ENCODE measurements around the gene UBTD2. TPM values are rescaled to one million over a fixed set of nuclear protein-coding genes. Genes with fewer than 3 reads are reported as not detected.
"Not testable (repeated sequence)": the region's sequence is repeated elsewhere in the genome, so short reads cannot be mapped to it uniquely, and the experiment has no call there.

UBTD2 gene
- 1 to 10 TPM in 5 of 6 donors, not detected in 1; 3.2 to 5.7 (median 4.1) TPM for polyA plus RNA-seq (ENCODE audit: low read depth in 6 of 6)

GRCh38 chr5:172283020-172283861 lies at the start of gene UBTD2:
UBTD2 (minus strand) TSS chr5:172283764; CDS start chr5:172283665, 99 bp downstream.
- H3K27me3 Mint-ChIP-seq: no peaks in the 10 kb centered on the region
- H3K9me3 Mint-ChIP-seq: no peaks in the 10 kb centered on the region
- peaks cover 12 to 25% (median 20%) of the 10 kb centered on the region in 3 donors for H3K4me1 Mint-ChIP-seq
- peak; percentile 86 for DNase-seq
- peak within 1 kb of the TSS; percentile 81 to 96 (median 93) for H3K27ac Mint-ChIP-seq
- ATAC-seq (ENCODE audit: low read depth in 2 of 2): peak; percentile 82 to 84
- no peaks in the 10 kb centered on the region for H3K36me3 Mint-ChIP-seq
- peak within 1 kb of the TSS; percentile 86 to 97 (median 92) for H3K4me3 Mint-ChIP-seq

GRCh38 chr5:172326901-172327300 lies 43.3 kb upstream of the UBTD2 start:
- not testable (repeated sequence) for ATAC-seq (ENCODE audit: low read depth in 2 of 2); H3K9me3 Mint-ChIP-seq; H3K27ac Mint-ChIP-seq; H3K36me3 Mint-ChIP-seq; H3K4me1 Mint-ChIP-seq; H3K4me3 Mint-ChIP-seq; DNase-seq; H3K27me3 Mint-ChIP-seq

- peaks cover 12% of the 10 kb centered on the region in 3 donors for H3K4me1 Mint-ChIP-seq
- H3K27me3 Mint-ChIP-seq: no peaks in the 10 kb centered on the region
- DNase-seq (no peak), ATAC-seq (ENCODE audit: low read depth in 2 of 2) (no peak)
- no peaks in the 10 kb centered on the region for H3K9me3 Mint-ChIP-seq
- H3K4me3 Mint-ChIP-seq: no peak overlapping the region
- no peaks in the 10 kb centered on the region for H3K36me3 Mint-ChIP-seq
- H3K27ac Mint-ChIP-seq: no peak overlapping the region
Observed at GRCh38 chr5:172325452-172325851, 41.9 kb upstream of the UBTD2 start.

- peak overlapping the region in 5 of 8 donors; percentile 29 to 80 (median 52) for H3K4me3 Mint-ChIP-seq
- no peaks in the 10 kb centered on the region for H3K36me3 Mint-ChIP-seq
- no peaks in the 10 kb centered on the region for H3K27me3 Mint-ChIP-seq
Observed at GRCh38 chr5:172322028-172322965, 38.7 kb upstream of the UBTD2 start.

GRCh38 chr5:172321593-172321992 lies 38.0 kb upstream of the UBTD2 start:
- Mint-ChIP-seq H3K27ac (peak overlapping the region in 2 of 6 donors; percentile 7 to 79), H3K27me3 (no peaks in the 10 kb centered on the region), H3K9me3 (no peaks in the 10 kb centered on the region), H3K4me1 (peaks cover 12% of the 10 kb centered on the region in 3 donors), H3K4me3 (peak overlapping the region in 1 of 8 donors; percentile 29), H3K36me3 (no peaks in the 10 kb centered on the region)
- no peak for DNase-seq
- ATAC-seq (ENCODE audit: low read depth in 2 of 2): no peak

More at GRCh38 chr5:172322028-172322965, 38.7 kb upstream of the UBTD2 start:
- peak overlapping the region in 5 of 6 donors; percentile 38 to 79 (median 54) for H3K27ac Mint-ChIP-seq
- DNase-seq (no peak), ATAC-seq (ENCODE audit: low read depth in 2 of 2) (peak; percentile 38 to 45)
- H3K9me3 Mint-ChIP-seq: no peaks in the 10 kb centered on the region
- H3K4me1 Mint-ChIP-seq: peaks cover 12% of the 10 kb centered on the region in 3 donors

GRCh38 chr5:172319708-172320441 lies 36.3 kb upstream of the UBTD2 start:
- no peaks in the 10 kb centered on the region for H3K36me3 Mint-ChIP-seq

GRCh38 chr5:172315587-172316493 lies 32.3 kb upstream of the UBTD2 start:
- Mint-ChIP-seq H3K4me1 (no peaks in the 10 kb centered on the region), H3K27ac (no peak overlapping the region), H3K4me3 (no peak overlapping the region), H3K36me3 (no peaks in the 10 kb centered on the region), H3K27me3 (peaks cover 0 to 5% (median 0%) of the 10 kb centered on the region in 3 donors), H3K9me3 (no peaks in the 10 kb centered on the region)
- ATAC-seq (ENCODE audit: low read depth in 2 of 2) (no peak), DNase-seq (no peak)

More at GRCh38 chr5:172319708-172320441, 36.3 kb upstream of the UBTD2 start:
- Mint-ChIP-seq H3K27ac (peak overlapping the region in 2 of 6 donors; percentile 36 to 52), H3K27me3 (no peaks in the 10 kb centered on the region), H3K4me1 (peaks cover 12% of the 10 kb centered on the region in 3 donors), H3K9me3 (no peaks in the 10 kb centered on the region), H3K4me3 (peak overlapping the region in 1 of 8 donors; percentile 31)
- ATAC-seq (ENCODE audit: low read depth in 2 of 2): no peak
- no peak for DNase-seq

GRCh38 chr5:172313915-172314314 lies 30.4 kb upstream of the UBTD2 start:
- Mint-ChIP-seq H3K27ac (peak overlapping the region in 1 of 6 donors; percentile 73), H3K4me3 (no peak overlapping the region), H3K36me3 (no peaks in the 10 kb centered on the region), H3K9me3 (no peaks in the 10 kb centered on the region), H3K4me1 (no peaks in the 10 kb centered on the region), H3K27me3 (peaks cover 0 to 5% (median 2%) of the 10 kb centered on the region in 3 donors)
- ATAC-seq (ENCODE audit: low read depth in 2 of 2): no peak
- DNase-seq: no peak

- Mint-ChIP-seq H3K9me3 (no peaks in the 10 kb centered on the region), H3K27ac (no peak overlapping the region), H3K4me3 (no peak overlapping the region), H3K4me1 (no peaks in the 10 kb centered on the region), H3K27me3 (peaks cover 0 to 7% (median 5%) of the 10 kb centered on the region in 3 donors), H3K36me3 (no peaks in the 10 kb centered on the region)
- DNase-seq (no peak), ATAC-seq (ENCODE audit: low read depth in 2 of 2) (no peak)
Observed at GRCh38 chr5:172312286-172312685, 28.7 kb upstream of the UBTD2 start.

- no peaks in the 10 kb centered on the region for H3K4me1 Mint-ChIP-seq
- H3K36me3 Mint-ChIP-seq: no peaks in the 10 kb centered on the region
- no peak overlapping the region for H3K4me3 Mint-ChIP-seq
- H3K9me3 Mint-ChIP-seq: peaks cover 0 to under 1% (median 0%) of the 10 kb centered on the region in 7 donors
- H3K27ac Mint-ChIP-seq: no peak overlapping the region
- DNase-seq (no peak), ATAC-seq (ENCODE audit: low read depth in 2 of 2) (no peak)
- peaks cover 0 to 7% (median 5%) of the 10 kb centered on the region in 3 donors for H3K27me3 Mint-ChIP-seq
Observed at GRCh38 chr5:172311605-172312004, 28.0 kb upstream of the UBTD2 start.

GRCh38 chr5:172311026-172311425 lies 27.5 kb upstream of the UBTD2 start:
- Mint-ChIP-seq H3K9me3 (peaks cover 0 to 6% (median 3%) of the 10 kb centered on the region in 7 donors), H3K27me3 (peaks cover 0 to 7% (median 5%) of the 10 kb centered on the region in 3 donors), H3K4me1 (no peaks in the 10 kb centered on the region), H3K27ac (no peak overlapping the region), H3K36me3 (no peaks in the 10 kb centered on the region), H3K4me3 (no peak overlapping the region)
- ATAC-seq (ENCODE audit: low read depth in 2 of 2): no peak
- no peak for DNase-seq

GRCh38 chr5:172305380-172305779 lies 21.8 kb upstream of the UBTD2 start:
- H3K9me3 Mint-ChIP-seq: peaks cover 0 to 20% (median 8%) of the 10 kb centered on the region in 7 donors
- DNase-seq (no peak), ATAC-seq (ENCODE audit: low read depth in 2 of 2) (no peak)
- H3K36me3 Mint-ChIP-seq: no peaks in the 10 kb centered on the region
- H3K27ac Mint-ChIP-seq: no peak overlapping the region
- peaks cover 7 to 11% (median 7%) of the 10 kb centered on the region in 3 donors for H3K27me3 Mint-ChIP-seq
- H3K4me3 Mint-ChIP-seq: no peak overlapping the region
- no peaks in the 10 kb centered on the region for H3K4me1 Mint-ChIP-seq

All from naive B cell (primary cell).